K562 treated with DMSO at 1 percent for 48 hours (cell line): Measurements from ENCODE around the gene PTPRCAP. TPM values are rescaled to one million over a fixed set of nuclear protein-coding genes. Genes with fewer than 3 reads are reported as not detected.

Experiments
- total RNA-seq: library from RNA; unstranded; fragments of 300-600 nt; gene quantifications from 2 replicates; pipeline ENCODE4 v1.2.3, GENCODE V29; 2022; ENCODE audit warnings: low replicate concordance; ENCODE audit errors: extremely low read depth

The PTPRCAP gene, protein sequence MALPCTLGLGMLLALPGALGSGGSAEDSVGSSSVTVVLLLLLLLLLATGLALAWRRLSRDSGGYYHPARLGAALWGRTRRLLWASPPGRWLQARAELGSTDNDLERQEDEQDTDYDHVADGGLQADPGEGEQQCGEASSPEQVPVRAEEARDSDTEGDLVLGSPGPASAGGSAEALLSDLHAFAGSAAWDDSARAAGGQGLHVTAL
- not detected in 2 replicates for total RNA-seq

DNA sequence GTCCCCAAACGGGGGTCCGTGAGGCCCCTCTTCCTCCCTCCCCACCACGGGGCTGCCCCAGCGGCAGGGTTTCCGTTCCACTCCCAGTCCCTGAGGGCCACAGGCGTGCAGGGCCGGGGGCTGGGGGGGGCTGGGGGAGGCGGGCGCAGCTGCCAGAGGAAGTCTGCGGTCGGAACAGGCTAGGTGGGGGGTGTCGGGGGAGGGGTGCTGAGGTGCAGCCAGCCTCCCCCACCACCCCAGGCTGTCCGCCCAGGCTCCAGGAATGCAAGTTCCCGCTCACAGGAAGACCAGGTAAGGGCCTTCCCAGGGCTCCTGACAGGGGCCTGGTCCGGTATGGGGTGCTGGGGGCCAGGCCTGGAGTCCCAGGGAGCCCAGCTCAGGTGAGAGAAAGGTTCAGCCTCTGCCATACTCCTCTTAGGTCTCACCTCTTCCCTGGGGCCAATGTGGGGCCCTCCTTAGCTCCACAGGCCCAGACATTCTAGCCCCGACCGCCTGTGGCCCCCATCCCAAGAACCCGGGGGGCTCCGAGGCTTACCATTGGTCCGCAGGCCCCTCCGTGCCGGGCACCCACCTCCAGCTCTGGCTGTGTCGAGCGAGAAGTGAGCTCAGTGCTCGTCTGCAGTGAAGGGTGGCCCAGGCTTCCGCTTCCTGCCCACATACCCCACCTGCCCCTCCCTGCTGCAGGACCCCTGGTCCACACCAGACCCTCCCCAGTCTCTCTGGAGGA lies at the start of gene PTPRCAP:
Gene PTPRCAP (minus strand): TSS at position 601 of the 727 bp plus-strand sequence. CDS start 63 bp downstream, at position 538.

DNA sequence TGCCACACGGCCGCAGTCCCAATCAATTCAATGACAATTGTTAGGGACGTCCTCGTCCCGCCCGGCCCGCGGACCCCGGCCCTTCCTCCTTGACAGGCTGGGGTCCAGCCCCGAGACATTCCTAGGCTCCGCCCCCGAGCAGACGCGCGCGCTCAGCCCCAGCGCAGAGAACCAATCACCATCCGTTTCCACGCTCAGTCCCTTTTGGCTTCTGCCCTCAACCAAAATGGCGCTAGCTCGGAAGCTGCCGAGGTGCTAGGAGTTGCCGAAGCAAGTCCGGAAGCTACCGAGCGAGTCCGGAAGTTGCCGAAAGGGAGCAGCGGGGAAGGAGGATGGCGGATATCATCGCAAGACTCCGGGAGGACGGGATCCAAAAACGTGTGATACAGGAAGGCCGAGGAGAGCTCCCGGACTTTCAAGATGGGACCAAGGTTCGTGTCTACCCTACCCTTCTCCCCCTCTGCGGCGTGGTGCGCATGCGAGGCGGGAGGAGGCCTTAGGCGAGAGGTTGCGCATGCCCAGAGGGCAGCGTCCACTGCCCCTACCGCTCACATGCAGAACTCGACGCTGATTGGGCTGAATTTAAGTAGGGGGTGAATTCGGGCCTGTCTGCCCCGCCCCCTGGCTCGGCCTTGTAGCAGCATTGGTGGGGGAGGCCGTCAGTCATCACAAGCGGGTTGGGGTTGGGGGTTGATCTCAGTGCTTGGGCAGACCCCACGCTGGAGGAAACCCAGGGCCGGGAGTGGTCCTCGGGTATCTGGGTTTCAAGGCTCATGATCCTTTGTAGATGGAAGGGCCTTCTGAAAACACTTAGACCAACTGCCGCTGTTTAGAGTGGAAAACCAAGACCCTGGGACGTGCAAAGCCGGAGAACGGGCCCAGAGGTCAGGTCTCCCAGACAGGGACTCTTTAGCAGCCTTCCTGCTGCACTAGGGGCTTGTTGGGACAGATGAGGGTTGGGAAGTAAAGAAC lies 45.6 kb upstream of the PTPRCAP start, which contains the start of gene AIP:
Gene AIP (plus strand): TSS at position 200 of the 972 bp plus-strand sequence. CDS start 133 bp downstream, at position 333.

DNA sequence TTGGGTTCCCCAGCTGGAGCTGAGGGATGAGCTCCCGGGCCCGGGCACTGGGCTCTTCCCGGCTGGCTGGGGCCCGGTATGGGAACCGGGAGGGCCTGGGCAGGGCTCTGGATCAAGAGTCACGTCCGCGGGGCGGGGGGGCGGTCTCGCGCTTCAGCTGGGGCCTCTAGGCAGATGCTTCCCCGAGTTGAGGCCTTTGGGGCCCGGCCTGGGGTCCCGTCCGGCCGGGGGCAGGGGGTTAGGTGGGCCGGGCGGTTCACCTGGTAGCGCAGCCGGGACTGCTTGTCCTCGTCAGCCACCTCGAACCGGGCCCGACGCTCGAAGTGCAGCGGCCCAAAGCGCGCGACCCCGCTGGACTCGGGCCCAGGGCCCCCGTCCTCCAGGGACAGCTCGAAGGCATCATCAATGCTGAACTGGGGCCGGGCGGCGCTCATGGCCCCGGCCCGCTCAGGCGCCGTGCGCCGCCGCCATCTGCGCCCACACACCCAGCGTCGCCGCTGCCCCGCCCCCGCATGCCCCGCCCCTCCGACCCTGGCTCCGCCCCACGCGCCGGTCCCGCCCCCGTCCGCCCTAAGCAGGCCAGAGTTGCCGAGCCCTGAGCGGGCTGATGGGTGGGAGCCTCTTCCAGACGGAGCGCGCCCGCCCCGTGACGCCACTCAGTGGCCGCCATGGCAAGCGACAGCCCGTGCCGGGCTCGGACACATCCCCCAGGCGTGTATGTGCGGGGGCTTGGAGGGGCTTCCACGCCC lies 31.5 kb upstream of the PTPRCAP start, which contains the start of gene TMEM134:
Gene TMEM134 (minus strand): TSS at position 493 of the 749 bp plus-strand sequence. CDS start 59 bp downstream, at position 434.

DNA sequence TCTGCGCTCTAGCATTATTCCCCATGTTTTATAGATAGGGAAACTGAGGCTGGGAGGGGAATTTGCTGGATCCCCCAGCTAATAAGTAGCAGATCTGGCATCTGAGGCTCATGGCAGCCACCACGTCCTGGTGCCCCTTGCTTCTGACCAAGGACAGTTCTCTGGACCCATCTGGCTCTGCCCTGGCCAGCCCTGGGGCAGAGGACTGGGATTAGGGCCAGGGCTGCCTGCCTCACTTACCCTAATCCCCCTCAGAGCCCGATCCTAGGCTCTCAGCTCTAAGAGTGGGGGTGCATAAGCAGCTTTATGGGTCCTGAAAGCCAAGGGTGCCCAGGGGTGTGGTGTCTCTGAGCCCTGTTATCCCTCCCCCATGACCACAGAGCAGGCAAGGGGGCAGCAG lies 17.6 kb upstream of the PTPRCAP start, which contains the start of gene CABP4:
Gene CABP4 (plus strand): TSS at position 301 of the 400 bp plus-strand sequence. CDS start 70 bp downstream, at position 371.

DNA sequence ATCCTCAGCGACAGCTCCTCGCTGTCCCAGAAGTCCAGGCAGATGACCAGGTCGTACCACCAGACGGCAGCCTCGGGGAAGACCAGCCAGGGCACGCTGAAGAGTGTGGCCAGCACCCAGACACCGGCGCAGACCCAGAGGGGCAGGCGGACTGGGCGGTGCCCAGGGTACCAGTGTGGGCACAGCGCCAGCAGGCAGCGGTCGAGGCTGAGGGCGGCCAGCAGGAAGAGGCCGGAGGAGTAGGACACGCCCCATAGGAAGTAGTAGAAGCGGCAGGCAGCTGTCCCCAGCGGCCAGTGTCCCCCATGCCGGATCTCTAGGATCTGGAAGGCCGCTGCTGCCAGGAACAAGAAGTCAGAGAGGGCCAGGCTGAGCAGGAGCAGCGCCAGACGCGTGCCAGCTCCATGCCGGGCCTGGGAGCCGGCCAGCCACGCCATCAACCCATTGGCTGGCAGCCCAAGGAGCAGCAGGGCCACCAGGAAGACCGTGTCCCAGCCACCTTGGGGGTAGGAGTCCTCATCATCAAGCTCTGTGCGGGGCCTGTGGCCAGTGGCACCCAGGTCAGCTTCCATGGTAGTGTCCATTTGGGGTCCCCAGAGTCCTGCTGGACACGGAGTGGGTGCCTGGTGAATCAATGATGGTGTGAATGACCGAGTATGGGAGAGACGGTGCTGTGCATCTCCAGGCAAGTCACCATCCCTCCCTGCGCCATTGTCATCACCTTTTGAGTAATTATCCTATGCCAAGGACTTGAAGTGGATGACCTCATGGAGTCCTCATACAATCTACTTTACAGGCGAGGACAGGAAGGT lies 14.9 kb upstream of the PTPRCAP start, which contains the start of gene GPR152:
Gene GPR152 (minus strand): TSS at position 589 of the 812 bp plus-strand sequence. CDS start 5 bp downstream, at position 584.

DNA sequence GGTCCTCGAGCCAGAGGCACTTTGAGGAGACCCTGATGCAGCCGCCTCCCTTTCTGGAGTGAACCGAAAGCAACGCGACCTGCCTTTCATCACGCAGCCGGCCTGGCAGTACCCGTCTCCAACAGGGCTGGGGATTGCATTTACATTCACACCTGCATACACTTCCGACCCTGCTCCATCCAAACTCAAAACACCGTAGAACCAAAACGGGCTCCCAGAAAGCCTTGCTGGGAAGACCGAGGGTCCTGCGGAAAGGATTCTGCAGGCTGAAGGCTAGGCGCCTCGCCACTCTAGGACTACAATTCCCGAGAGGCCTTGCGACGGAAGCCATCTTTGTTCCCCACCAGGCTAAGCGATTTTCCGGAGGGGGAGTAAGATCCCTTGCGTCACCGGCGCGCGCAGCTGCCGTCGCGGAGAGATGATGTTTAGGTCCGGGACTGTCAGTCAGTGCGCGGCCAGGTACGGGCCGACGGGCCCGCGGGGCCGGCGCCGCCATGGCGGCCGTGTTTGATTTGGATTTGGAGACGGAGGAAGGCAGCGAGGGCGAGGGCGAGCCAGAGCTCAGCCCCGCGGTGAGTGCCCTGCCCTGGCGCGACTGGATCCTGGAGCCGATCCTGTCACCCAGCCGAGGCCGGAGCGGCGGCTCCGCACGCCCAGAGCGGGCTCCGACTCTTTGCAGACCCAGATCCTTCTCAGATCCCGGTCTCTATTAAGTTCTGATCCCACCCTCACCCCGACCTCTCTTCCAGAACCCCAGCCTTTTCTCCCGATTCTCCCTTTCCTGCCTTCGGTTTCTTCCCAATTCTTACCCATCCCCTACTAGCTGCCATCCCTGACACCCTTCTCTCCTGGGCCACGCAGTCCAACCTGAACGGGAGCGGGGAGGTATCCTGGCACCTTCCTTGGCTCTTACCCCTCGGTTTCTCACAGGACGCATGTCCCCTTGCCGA lies 9.2 kb downstream of the PTPRCAP start, which contains the start of gene RPS6KB2:
Gene RPS6KB2 (plus strand): TSS at position 443 of the 950 bp plus-strand sequence. CDS start 52 bp downstream, at position 495.

DNA sequence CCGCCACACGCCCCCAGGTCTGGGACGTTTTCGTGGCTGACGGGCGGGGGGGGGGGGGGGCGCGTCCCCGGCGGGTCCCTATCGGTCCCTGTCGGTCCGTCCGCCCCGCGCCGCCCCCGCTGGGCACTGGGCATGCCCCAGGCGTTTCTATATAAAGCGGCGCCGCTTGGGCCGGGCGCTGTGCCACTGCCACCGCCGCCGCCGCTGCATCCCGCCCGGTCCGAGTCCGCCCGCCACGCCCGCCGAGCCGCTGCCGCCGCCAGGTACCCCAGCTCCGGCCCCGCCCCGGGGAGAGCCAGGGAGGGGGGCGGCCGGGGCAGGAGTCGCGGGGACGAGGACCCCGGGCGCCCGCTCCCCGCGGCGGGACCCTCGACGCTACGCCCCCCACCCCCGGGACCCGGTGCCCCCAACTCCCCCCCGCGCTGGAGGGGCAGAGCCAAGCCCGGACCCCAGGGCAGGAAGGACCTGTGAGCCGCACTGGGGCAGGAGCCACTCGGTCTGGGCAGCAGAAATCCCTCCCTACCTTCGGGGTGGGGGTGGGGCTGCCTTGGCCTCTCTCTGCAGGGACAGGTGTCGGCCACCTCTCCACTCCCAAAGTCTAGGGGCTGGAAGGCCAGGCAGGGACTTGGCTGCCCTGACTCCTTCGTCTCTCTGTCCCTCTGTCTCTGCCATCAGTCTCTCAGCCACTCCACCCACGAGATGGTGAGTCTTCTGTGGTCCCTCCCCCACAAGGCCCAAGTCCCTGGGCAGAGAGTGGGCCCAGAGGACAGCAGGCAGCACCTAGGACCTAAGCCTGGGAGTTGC lies 21.8 kb downstream of the PTPRCAP start, which contains the start of gene CARNS1:
Gene CARNS1 (plus strand): TSS at position 178 of the 804 bp plus-strand sequence. CDS start 522 bp downstream, at position 700.

DNA sequence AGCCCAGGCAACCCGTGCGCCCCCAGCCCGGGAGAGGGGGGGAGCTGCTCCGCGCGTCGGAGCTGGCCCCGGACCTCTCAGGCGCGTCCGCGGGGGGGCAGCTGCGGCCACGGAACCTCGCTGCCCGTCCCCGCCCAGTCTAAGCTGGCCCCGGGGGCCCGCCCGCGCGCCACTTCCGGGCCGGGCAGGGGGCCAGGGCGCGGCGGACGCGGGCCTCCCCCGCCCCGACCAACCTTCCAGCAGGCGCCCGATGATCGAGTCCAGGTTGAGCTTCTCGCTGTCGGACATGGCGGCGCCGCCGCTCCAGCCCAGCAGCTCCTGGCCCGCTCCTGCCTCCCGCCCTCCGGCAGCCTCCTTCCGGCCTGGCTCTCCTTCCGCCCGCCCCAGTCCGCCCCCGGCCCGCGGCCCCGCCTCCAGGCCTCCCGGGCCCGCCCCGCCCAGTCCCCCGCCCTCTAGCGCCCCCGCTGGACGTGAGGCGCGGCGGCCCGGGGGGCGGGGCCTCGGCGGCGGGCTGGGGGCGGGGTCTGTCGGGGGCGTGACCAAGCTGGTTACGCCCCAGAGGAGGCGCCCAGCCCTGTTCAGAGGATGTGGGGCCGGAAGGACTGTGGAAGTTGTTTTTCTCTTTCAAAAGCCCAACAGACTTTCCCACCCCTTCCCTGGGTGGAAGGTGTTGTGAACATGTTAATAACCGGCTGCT lies 35.8 kb downstream of the PTPRCAP start, which contains the start of gene PPP1CA:
Gene PPP1CA (minus strand): TSS at position 364 of the 697 bp plus-strand sequence. CDS start 76 bp downstream, at position 288.

DNA sequence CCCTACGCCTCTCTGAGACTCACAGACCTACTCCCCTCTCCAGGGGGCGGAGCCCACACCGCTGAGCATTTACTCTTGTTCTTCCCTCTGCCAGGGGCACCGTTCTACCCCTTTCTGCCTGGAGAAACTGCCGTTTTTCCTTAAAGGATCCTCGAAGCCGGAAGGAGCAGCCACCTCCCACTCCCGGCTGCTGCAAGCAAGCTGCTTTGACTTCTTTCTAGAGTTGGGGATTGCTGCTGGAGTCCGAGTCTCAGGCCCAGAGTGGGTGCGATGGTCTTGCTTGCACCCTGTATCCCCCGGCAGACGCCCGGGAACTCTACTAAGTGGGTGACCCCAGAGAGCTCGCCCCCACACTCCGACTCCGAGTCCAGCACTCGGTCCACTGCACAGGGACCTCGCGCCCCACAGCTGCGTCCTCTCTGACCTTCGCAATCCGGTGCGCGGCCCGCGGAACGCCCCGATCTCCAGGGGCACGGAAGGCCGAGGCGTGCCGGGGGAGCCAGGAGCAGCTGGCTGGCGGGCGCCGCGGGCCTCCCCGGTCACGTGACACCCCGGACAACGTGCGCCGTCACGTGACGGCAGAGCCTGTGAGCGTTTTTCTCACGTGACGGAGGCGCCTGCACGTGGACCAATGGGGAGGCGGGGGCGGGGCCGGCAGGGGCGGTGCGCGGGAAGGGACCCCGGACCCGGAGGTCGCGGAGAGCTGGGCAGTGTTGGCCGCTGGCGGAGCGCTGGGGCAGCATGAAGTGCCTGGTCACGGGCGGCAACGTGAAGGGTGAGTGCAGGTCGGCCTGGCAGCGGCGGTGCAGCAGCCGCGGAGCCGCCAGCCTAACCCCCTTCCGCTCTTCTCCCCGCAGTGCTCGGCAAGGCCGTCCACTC lies 45.9 kb downstream of the PTPRCAP start, which contains the start of gene RAD9A:
Gene RAD9A (plus strand): TSS at position 683 of the 879 bp plus-strand sequence. CDS start 59 bp downstream, at position 742.

Other genes starting within 250 kb of the PTPRCAP start
- gene GRK2, start 171.2 kb downstream of the PTPRCAP start, total RNA-seq: 509 TPM in 1 of 2 replicates, not detected in the other
- not detected in 2 replicates for gene ANKRD13D, start 148.4 kb downstream of the PTPRCAP start, total RNA-seq
- not detected in 2 replicates for gene SSH3, start 134.2 kb downstream of the PTPRCAP start, total RNA-seq
- gene POLD4, start 84.1 kb downstream of the PTPRCAP start, total RNA-seq: not detected in 2 replicates
- gene CLCF1, start 64.1 kb downstream of the PTPRCAP start, total RNA-seq: not detected in 2 replicates
- gene RAD9A, start 45.7 kb downstream of the PTPRCAP start, total RNA-seq: not detected in 2 replicates
- gene PPP1CA, start 35.8 kb downstream of the PTPRCAP start, total RNA-seq: 468 TPM in 1 of 2 replicates, not detected in the other
- gene TBC1D10C, start 33.6 kb downstream of the PTPRCAP start, total RNA-seq: not detected in 2 replicates
- gene CARNS1, start 22.0 kb downstream of the PTPRCAP start, total RNA-seq: not detected in 2 replicates
- not detected in 2 replicates for gene RPS6KB2, start 9.2 kb downstream of the PTPRCAP start, total RNA-seq
- gene CORO1B, start 5.8 kb upstream of the PTPRCAP start, total RNA-seq: 458 TPM in 1 of 2 replicates, not detected in the other
- not detected in 2 replicates for gene GPR152, start 15.0 kb upstream of the PTPRCAP start, total RNA-seq
- not detected in 2 replicates for gene CABP4, start 17.7 kb upstream of the PTPRCAP start, total RNA-seq
- not detected in 2 replicates for gene TMEM134, start 31.6 kb upstream of the PTPRCAP start, total RNA-seq
- gene AIP, start 45.3 kb upstream of the PTPRCAP start, total RNA-seq: not detected in 2 replicates
- gene PITPNM1, start 67.7 kb upstream of the PTPRCAP start, total RNA-seq: not detected in 2 replicates
- not detected in 2 replicates for gene CDK2AP2, start 70.5 kb upstream of the PTPRCAP start, total RNA-seq
- gene CABP2, start 85.8 kb upstream of the PTPRCAP start, total RNA-seq: not detected in 2 replicates
- 2,352 TPM in 1 of 2 replicates, not detected in the other for gene GSTP1, start 146.1 kb upstream of the PTPRCAP start, total RNA-seq
- not detected in 2 replicates for gene NDUFV1, start 169.3 kb upstream of the PTPRCAP start, total RNA-seq
- not detected in 2 replicates for gene NUDT8, start 192.3 kb upstream of the PTPRCAP start, total RNA-seq
- not detected in 2 replicates for gene TBX10, start 202.1 kb upstream of the PTPRCAP start, total RNA-seq
- gene ACY3, start 213.0 kb upstream of the PTPRCAP start, total RNA-seq: not detected in 2 replicates
- not detected in 2 replicates for gene ALDH3B2, start 236.9 kb upstream of the PTPRCAP start, total RNA-seq